Measurements from ENCODE around the gene LGR5. TPM values are rescaled to one million over a fixed set of nuclear protein-coding genes. Genes with fewer than 3 reads are reported as not detected.

LGR5 gene
- total and polyA plus RNA-seq, 2 of the 8 experiments (the other 6 are each of a cell fraction or from before 2014, with no cell fraction given): 0.08 to 0.19 TPM

- Histone ChIP-seq H3K4me2 (ENCODE audit: insufficient read depth in 1 of 2, low read depth in 2 of 2, low read length in 2 of 2) (no peak overlapping the region), H3K56ac (replicated peaks; ENCODE audit: insufficient read length, low read depth, low read length) (no peak overlapping the region), H4K20me1 (replicated peaks in 1 of 2; ENCODE audit: control insufficient read depth in 1 of 2, insufficient read depth in 2 of 2, low read length in 2 of 2) (no peaks in the 10 kb centered on the region), H4K8ac (ENCODE audit: extremely low read depth, insufficient read depth, low read length) (no peak overlapping the region), H3K23me2 (ENCODE audit: low read depth, low read length) (no peaks in the 10 kb centered on the region), H2BK5ac (ENCODE audit: low read depth, low read length) (no peak overlapping the region), H2AFZ (ENCODE audit: low read length) (0 out of 2 replicates have a peak overlapping the region, but pooled peaks have one; percentile 3), H3K36me3 (ENCODE audit: control insufficient read depth in 2 of 4, insufficient read depth in 4 of 4, low read length in 3 of 4) (no peaks in the 10 kb centered on the region), H3K18ac (ENCODE audit: extremely low read depth, low read length) (no peak overlapping the region), H3K27ac (ENCODE audit: low read depth, low read length) (no peak overlapping the region), H3K4ac (replicated peaks; ENCODE audit: insufficient read length, low read depth, low read length) (no peak overlapping the region), H3K27me3 (replicated peaks in 1 of 4; ENCODE audit: control insufficient read depth in 3 of 4, extremely low read depth in 1 of 4, insufficient read depth in 3 of 4, low read length in 3 of 4) (no peaks in the 10 kb centered on the region), H3K23ac (ENCODE audit: insufficient read length) (no peak overlapping the region), H2BK20ac (ENCODE audit: low read length) (no peak overlapping the region), H2AK5ac (ENCODE audit: low read depth, low read length) (no peak overlapping the region), H3K9me3 (ENCODE audit: insufficient read depth in 2 of 2, low read depth in 1 of 2, low read length in 1 of 2) (no peaks in the 10 kb centered on the region), H3K9ac (replicated peaks in 1 of 4; ENCODE audit: extremely low read depth in 1 of 4, low read depth in 3 of 4, low read length in 3 of 4) (no peak overlapping the region), H3K4me3 (ENCODE audit: extremely low read depth in 1 of 4, insufficient read depth in 2 of 4, low read depth in 3 of 4, low read length in 4 of 4) (no peak overlapping the region), H2BK120ac (replicated peaks; ENCODE audit: low read depth, low read length) (no peak overlapping the region), H3K4me1 (replicated peaks in 1 of 4; ENCODE audit: control insufficient read depth in 3 of 4, insufficient read depth in 4 of 4, low read length in 3 of 4) (no peaks in the 10 kb centered on the region), H4K91ac (replicated peaks; ENCODE audit: insufficient read length, low read length) (no peak overlapping the region), H3K14ac (ENCODE audit: insufficient read length) (no peak overlapping the region), H4K5ac (ENCODE audit: insufficient read length, low read depth, low read length) (no peak overlapping the region), H3K79me2 (ENCODE audit: control insufficient read depth in 1 of 2, insufficient read depth in 2 of 2, low read length in 2 of 2) (no peaks in the 10 kb centered on the region), H2BK15ac (ENCODE audit: low read length) (no peak overlapping the region), H2BK12ac (ENCODE audit: low read depth, low read length) (no peak overlapping the region), H3K79me1 (ENCODE audit: low read depth, low read length) (no peaks in the 10 kb centered on the region)
- DNase-seq (ENCODE audit: low read depth in 1 of 2, low spot score in 2 of 2) (no peak), FAIRE-seq (no peak)
- ChIA-PET CTCF (ENCODE audit: partially characterized antibody) (no interaction called here), POLR2A (ENCODE audit: partially characterized antibody) (no interaction called here)
- 95% methylated on average over 1 of the region's 1 CpG; no CpG with 5 or more reads in 1 of the 2 experiments for WGBS, 2 experiments (ENCODE audit: extremely low coverage in 1 of 2, insufficient coverage in 1 of 2, insufficient read length in 1 of 2, insufficient replicate concordance in 2 of 2, low coverage in 1 of 2, low lambda C conversion rate in 2 of 2, missing lambda C conversion rate in 1 of 2)
- TF ChIP-seq SRF (IDR thresholded peaks at IDR 0.05; ENCODE audit: low read depth, low read length) (no peak), PHF8 (conservative IDR thresholded peaks at IDR 0.05; ENCODE audit: low read depth, low read length) (no peak), ZNF274 (IDR thresholded peaks at IDR 0.05; ENCODE audit: borderline replicate concordance, extremely low read depth, low read length) (no peak), ASH2L (IDR thresholded peaks at IDR 0.05; ENCODE audit: low read length) (no peak), SIRT6 (IDR thresholded peaks at IDR 0.05; ENCODE audit: low read length) (no peak), ATF2 (IDR thresholded peaks at IDR 0.05; ENCODE audit: low read length) (no peak), CBX5 (IDR thresholded peaks at IDR 0.05; ENCODE audit: low read depth, low read length) (no peak), POU5F1 (IDR thresholded peaks at IDR 0.05; ENCODE audit: low read depth, low read length) (no peak), FOSL1 (IDR thresholded peaks at IDR 0.05; ENCODE audit: insufficient read depth, low read depth, low read length) (no peak)
These were observed 21.4 kb downstream of the LGR5 start for GRCh38 chr12:71460850-71461609.
